NCI-H1694 (cell line): ENCODE results near the gene C7orf57.
A peak's percentile ranks its signal among the peaks of the same experiment; 100 is the strongest.
"Not testable (repeated sequence)": the region's sequence is repeated elsewhere in the genome, so short reads cannot be mapped to it uniquely, and the experiment has no call there.

ENCODE experiments used
- DNase-seq: peaks from one replicate; lab custom pipeline; 2025; lab: John Stamatoyannopoulos, UW

Gene C7orf57

GRCh38 chr7:48035301-48035966, at the start of gene C7orf57:
Gene C7orf57, plus strand, starts transcription at chr7:48035543. Its CDS starts 766 bp downstream, at chr7:48036309.
- no peak for DNase-seq

DNA sequence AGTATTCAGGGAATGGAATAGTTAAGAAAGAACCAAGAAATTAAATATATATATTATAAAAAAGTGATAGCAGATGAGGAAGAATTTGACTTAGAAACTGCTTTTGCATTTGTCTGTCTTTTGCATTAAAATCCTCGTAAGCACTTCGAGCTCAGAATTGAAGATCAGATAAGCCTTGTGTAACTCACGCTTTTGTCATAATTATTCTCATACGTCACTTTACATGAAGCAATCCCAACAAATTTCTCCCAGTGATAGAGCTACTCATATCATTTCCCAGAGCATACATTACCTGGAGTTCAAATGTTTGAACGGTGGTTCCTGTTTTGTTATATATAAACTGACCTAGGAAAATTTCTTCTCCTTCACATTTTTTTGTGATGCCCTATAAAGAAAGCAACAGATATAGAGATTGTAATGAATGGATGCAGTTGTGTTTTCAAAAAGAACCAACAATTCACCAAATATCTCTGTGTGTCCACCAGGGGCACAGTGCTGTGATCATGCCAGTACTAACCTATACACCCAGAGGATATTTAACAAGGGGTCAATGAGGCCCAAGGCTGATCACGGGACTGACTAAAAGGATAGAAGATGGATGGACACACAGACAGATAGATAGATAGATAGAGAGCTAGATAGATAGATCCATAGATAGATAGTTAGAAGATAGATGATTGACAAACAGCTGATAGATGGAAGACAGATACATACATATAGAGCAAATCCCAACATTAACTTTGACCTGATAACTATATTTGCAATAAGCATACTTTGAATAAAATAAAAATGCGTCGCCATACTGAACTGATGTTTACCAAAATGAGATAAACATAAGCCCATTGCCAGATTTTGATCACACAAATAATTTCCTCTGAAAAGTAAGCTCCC, 46.6 kb upstream of the C7orf57 start:
- DNase-seq: no peak

DNA sequence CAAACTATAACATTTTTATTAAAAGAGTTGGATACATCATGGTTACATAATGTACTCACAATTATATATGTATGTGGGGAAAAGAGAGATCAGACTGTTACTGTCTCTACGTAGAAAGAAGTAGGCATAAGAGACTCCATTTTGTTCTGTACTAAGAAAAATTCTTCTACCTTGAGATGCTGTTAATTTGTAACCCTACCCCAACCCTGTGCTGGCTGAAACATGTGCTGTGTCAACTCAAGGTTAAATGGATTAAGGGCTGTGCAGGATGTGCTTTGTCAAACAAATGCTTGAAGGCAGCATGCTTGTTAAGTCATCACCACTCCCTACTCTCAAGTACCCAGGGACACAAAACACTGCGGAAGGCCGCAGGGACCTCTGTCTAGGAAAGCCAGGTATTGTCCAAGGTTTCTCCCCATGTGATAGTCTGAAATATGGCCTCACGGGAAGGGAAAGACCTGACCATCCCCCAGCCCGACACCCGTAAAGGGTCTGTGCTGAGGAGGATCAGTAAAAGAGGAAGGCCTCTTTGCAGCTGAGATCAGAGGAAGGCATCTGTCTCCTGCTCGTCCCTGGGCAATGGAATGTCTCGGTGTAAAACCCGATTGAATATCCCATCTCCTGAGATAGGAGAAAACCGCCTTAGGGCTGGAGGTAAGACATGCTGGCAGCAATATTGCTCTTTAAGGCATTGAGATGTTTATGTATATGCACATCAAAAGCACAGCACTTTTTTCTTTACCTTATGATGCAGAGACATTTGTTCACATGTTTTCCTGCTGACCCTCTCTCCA, 45.5 kb upstream of the C7orf57 start:
- not testable (repeated sequence) for DNase-seq

- no peak for DNase-seq
Measured at GRCh38 chr7:47990592-47990991, 44.8 kb upstream of the C7orf57 start.

DNA sequence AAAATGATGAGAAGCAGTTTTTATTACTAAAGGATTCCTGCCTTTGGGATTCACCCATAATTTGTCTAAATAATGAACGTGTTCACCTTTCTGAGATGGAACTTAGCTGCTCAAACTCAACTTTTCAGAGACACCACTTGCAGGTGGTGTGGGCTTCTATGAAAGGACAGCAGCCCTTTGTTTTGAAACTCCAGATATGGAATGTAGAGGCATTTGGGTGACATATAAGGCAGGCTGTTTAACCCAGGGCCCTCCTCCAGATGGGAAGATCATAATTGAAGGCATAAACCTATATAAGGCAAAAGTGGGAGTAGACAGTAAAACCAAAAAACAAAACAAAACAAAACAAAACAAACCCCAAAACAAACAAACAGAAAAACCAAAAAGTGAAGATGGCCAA, 44.1 kb upstream of the C7orf57 start:
- no peak for DNase-seq

- no peak for DNase-seq
Measured at GRCh38 chr7:47991741-47992311, 43.5 kb upstream of the C7orf57 start.

DNA sequence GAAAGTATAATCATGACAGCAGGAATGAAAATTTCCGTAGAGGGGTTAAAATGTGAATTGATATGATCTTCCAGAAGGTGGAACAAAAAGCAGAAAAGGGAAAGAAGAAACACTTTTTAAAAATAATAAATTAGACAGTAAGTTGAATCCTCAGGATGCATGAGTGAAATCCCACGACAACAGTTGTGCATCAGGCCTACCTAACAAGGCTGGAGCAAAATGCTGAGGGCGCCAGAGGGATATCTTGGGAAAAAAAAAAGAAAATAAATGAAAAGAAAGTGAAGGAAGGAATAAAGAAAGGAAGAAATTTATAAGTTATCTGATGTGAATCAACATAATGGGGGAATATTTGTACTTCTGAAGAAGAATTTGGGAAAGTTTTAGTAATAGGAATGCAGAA, 42.9 kb upstream of the C7orf57 start:
- DNase-seq: no peak

- DNase-seq: no peak
Measured at GRCh38 chr7:47999413-47999812, 35.9 kb upstream of the C7orf57 start.

DNA sequence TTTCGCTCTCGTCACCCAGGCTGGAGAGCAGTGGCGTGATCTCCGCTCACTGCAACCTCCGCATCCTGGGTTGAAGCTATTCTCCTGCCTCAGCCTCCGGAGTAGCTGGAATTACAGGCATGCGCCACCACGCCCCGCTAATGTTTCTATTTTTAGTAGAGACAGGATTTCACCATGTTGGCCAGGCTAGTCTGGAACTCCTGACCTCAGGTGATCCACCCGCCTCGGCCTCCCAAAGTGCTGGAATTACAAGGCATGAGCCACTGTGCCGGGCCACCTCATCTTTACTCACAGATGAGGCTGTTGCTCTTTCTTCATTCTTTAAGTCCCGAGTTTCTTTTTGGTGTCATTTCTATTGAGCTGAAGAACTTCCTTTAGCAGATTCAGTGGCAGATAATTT, 35.2 kb upstream of the C7orf57 start:
- not testable (repeated sequence) for DNase-seq

- peak; percentile 53 for DNase-seq
Measured at GRCh38 chr7:48004032-48004431, 31.3 kb upstream of the C7orf57 start.

GRCh38 chr7:48004638-48005037, 30.7 kb upstream of the C7orf57 start:
- DNase-seq: no peak

GRCh38 chr7:48006866-48007265, 28.5 kb upstream of the C7orf57 start:
- no peak for DNase-seq

- no peak for DNase-seq
Measured at GRCh38 chr7:48009257-48009656, 26.1 kb upstream of the C7orf57 start.

DNA sequence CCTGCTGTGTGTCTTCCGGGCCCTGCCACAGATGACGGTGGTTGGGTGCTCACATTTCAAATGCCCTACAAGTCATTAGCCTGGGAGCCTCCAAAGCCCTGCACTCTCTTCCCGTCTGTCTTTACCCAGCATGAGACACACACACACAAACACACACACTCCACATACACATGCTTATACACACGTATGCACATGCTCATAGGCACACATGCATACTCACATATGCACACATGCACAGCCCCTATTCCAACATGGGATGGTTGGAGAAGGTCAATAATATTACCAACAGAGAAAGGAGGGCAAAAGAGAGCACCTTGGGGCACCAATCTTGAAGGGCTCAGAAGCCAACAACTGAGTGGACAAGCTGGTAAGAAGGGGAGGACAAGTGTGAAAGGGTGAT, 25.4 kb upstream of the C7orf57 start:
- DNase-seq: no peak

GRCh38 chr7:48011323-48011722, 24.0 kb upstream of the C7orf57 start:
- DNase-seq: no peak

- no peak for DNase-seq
Measured at GRCh38 chr7:48011951-48012350, 23.4 kb upstream of the C7orf57 start.

GRCh38 chr7:48016641-48017040, 18.7 kb upstream of the C7orf57 start:
- no peak for DNase-seq

GRCh38 chr7:48017674-48018073, 17.7 kb upstream of the C7orf57 start:
- DNase-seq: no peak

GRCh38 chr7:48025624-48026023, 9.7 kb upstream of the C7orf57 start:
- DNase-seq: no peak

GRCh38 chr7:48028938-48029337, 6.4 kb upstream of the C7orf57 start, which contains the start of gene SUN3:
Gene SUN3, minus strand, starts transcription at chr7:48029107. Its CDS starts 169 bp downstream, at chr7:48028938.
- DNase-seq: no peak

GRCh38 chr7:48031111-48031510, 4.2 kb upstream of the C7orf57 start:
- DNase-seq: no peak

DNA sequence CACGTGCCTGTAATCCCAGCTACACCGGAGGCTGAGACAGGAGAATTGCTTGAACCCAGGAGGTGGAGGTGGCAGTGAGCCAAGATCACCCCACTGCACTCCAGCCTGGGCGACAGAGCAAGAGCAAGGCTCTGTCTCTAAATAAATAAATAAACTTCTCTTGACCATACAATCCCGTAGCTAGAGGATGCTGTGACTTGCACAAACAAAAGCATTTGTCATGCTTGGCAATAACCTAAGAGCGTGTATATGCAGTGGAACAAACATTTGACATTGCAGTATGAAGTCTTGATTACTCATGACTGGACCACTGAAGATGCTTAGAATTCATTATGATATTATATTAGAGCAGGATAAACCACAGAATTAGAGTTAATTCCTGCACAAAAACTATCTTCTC, 1.4 kb upstream of the C7orf57 start:
- no peak for DNase-seq
